HG02840 (cell line): ENCODE results near the gene DLGAP1.

ENCODE experiments used
- ATAC-seq: cut with Tn5 transposase; IDR thresholded peaks from one replicate; pipeline ENCODE4 v1.9.1; 2021; ENCODE audit warnings: mild to moderate bottlenecking, moderate library complexity, moderate number of reproducible peaks; ENCODE audit not compliant: unreplicated experiment, low FRiP score

Gene DLGAP1

GRCh38 chr18:3966642-3967358, 488.3 kb downstream of the DLGAP1 start:
- no peak for ATAC-seq

DNA sequence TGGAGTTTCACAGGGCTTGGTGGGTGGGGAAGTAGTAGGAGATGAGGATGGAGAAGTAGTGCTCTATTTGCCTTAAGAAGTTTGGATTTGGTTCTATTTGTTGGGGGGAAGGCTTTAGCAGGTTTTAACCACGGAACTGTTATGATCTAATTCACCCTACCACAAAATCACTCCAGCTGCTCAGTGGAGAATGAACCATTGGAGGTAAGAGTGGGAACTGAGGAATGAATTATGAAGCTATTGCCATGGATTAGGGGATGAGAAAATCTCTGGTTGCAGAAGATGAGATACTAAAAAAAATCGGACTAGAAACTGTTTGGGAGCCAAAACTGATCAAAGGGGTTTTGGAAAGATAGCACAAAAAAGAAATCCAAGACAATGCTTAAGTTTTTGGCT, 488.9 kb downstream of the DLGAP1 start:
- ATAC-seq: no peak

GRCh38 chr18:3960977-3961376, 494.1 kb downstream of the DLGAP1 start:
- no peak for ATAC-seq

DNA sequence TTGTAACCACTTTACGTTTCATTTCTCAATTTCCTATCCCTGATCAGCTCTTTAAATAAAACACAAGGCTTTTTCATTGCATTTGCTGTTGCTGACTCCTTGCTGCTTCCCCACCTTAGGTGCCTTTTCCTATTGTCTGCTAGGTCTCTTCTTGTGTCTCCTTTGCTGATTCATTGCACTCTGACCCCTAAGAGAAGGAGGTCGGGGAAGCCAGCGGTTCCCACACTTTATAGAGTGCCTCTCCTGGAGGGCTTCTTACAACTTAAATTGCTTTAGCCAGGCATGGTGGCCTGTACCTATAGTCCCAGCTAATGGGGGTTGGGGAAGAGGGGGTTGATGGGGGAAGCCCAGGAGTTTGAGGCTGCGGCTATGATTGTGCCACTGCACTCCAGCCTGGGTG, 495.0 kb downstream of the DLGAP1 start:
- ATAC-seq: no peak

DNA sequence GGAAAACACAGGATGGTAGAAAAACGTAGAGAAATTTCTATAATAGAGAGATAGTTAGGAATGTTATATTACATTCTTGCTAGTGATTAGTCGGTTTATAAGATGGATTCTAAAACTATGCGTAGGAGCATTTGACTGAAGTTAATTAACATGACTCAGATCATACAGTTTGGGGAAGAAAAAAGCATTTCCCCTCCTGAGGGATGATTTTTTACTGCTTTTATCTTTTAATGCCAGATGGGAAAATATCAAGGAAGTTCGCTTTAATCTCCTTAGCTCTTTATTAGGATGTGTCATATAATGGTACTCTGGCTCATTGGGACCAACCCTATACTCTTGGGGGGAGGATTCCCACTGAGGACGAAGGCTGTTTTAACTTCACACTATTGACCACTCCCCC, 503.1 kb downstream of the DLGAP1 start:
- no peak for ATAC-seq

- ATAC-seq: no peak
Observed at GRCh38 chr18:3950668-3951404, 504.3 kb downstream of the DLGAP1 start.

GRCh38 chr18:3948958-3949357, 506.1 kb downstream of the DLGAP1 start:
- ATAC-seq: no peak

DNA sequence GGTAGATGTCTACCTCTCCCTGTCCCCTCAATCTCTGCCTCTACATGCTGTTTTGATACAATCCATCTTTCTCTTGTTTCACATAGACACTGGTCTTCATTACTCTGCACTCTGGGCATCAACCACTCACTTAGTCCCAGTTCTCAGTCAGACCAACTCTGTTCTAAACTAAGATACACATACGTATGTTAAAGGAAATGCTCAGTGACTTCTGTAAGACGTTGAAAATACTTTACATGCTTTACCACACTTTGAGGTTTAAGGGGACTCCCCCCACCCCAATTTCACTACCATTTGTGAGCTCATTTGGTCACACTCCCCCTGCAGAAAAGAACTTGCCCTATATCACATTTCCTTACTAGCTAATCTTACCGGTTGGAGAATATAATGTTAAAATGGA, 507.7 kb downstream of the DLGAP1 start:
- ATAC-seq: no peak

GRCh38 chr18:3935305-3935704, 519.8 kb downstream of the DLGAP1 start:
- ATAC-seq: no peak

- ATAC-seq: no peak
Observed at GRCh38 chr18:3932276-3932675, 522.8 kb downstream of the DLGAP1 start.

GRCh38 chr18:3931542-3932112, 523.5 kb downstream of the DLGAP1 start:
- no peak for ATAC-seq

- ATAC-seq: no peak
Observed at GRCh38 chr18:3931013-3931315, 524.1 kb downstream of the DLGAP1 start.

- ATAC-seq: no peak
Observed at GRCh38 chr18:3930126-3931012, 524.7 kb downstream of the DLGAP1 start.

GRCh38 chr18:3924455-3924854, 530.7 kb downstream of the DLGAP1 start:
- no peak for ATAC-seq

- ATAC-seq: no peak
Observed at GRCh38 chr18:3923750-3924149, 531.4 kb downstream of the DLGAP1 start.

DNA sequence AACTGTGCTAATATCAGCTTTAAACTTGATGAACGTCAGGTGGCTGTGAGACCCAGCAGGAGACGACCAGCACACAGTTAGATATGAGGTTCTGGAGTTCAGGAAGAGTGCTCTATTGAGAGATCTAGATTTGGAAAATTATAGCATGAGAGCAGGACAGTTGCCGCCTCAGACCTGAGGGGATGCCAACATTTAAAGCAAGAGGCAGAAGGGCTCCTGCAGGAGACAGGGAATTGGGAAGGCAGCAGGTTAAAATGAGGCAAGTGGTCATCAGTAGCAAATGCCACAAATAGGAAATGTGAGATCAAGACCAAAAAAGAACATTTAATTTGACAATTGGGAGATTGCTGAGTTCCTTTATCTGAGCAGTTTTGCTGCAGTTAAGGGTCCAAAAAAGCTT, 533.3 kb downstream of the DLGAP1 start:
- no peak for ATAC-seq

- no peak for ATAC-seq
Observed at GRCh38 chr18:3920832-3921231, 534.3 kb downstream of the DLGAP1 start.

- ATAC-seq: no peak
Observed at GRCh38 chr18:3919396-3920061, 535.6 kb downstream of the DLGAP1 start.

- no peak for ATAC-seq
Observed at GRCh38 chr18:3916082-3916481, 539.0 kb downstream of the DLGAP1 start.

GRCh38 chr18:3914833-3915610, 540.1 kb downstream of the DLGAP1 start:
- no peak for ATAC-seq
